Breast epithelium (tissue), 4 donors: ENCODE measurements around the gene ASB11. TPM values are rescaled to one million over a fixed set of nuclear protein-coding genes. Genes with fewer than 3 reads are reported as not detected.

Experiments used
- DNase-seq, 2 donors: peaks; one replicate each; pipeline ENCODE4 v3.0.0-alpha.2; 2019; ENCODE audit warnings: low spot score in 2 of 2
- H3K27ac ChIP-seq, 2 donors: fragments of 200-600 bp; sonication (generic) in 1 of 2; one replicate each; pipeline ENCODE4 v1.5.1; 2016 to 2019; ENCODE audit warnings: mild to moderate bottlenecking in 1 of 2
- H3K27me3 ChIP-seq, 2 donors: fragments of 200-600 bp; sonication (generic) in 1 of 2; one replicate each; pipeline versions ENCODE4 v1.5.1 to v1.6.0; 2017 to 2019; ENCODE audit warnings: control low read depth in 1 of 2, mild to moderate bottlenecking in 1 of 2
- H3K36me3 ChIP-seq: fragments of 200-600 bp; one replicate; pipeline ENCODE4 v1.5.1; 2019
- H3K4me1 ChIP-seq, 2 donors: fragments of 200-600 bp; sonication (generic); one replicate each; pipeline ENCODE4 v1.5.1; 2016 to 2019; ENCODE audit warnings: control low read depth in 1 of 2
- H3K4me3 ChIP-seq, 3 donors: fragments of 200-600 bp; sonication (generic); 1 replicate in 2 of 3; 2 replicates in 1 of 3; pipeline ENCODE4 v1.5.1; 2016 to 2019; ENCODE audit warnings: mild to moderate bottlenecking in 3 of 3, moderate library complexity in 2 of 3
- H3K9me3 ChIP-seq, 2 donors: fragments of 200-600 bp; sonication (generic) in 1 of 2; one replicate each; pipeline ENCODE4 v1.5.1; 2016 to 2019; ENCODE audit warnings: control low read depth in 1 of 2
- POLR2A ChIP-seq: fragments of 450-650 bp; IDR thresholded peaks from one replicate; pipeline ENCODE4 v1.6.1; 2016; ENCODE audit warnings: antibody characterized with exemption, mild to moderate bottlenecking, moderate library complexity
- POLR2AphosphoS5 ChIP-seq, 3 donors: sonication (generic); formaldehyde crosslinking; IDR thresholded peaks; one replicate each; pipeline ENCODE4 v1.6.1; 2017; ENCODE audit warnings: antibody characterized with exemption in 3 of 3
- intact Hi-C: fragments of 100-400 bp; cut with DNase I; formaldehyde crosslinking; loops from one replicate; pipeline ENCODE4 v1.15.1; 2023; ENCODE audit warnings: low total_unique reads
- total RNA-seq, 3 donors: library from RNA; depleted of rRNA; stranded (reverse); fragments of >200 nt; gene quantifications; one replicate each; pipeline ENCODE4 v1.1.0, GENCODE V29; 2016
- TF ChIP-seq, protein P1 (sequence below), 3 donors: fragments of 450-650 bp; IDR thresholded peaks; one replicate each; pipeline ENCODE4 v1.5.1; 2016 to 2017; ENCODE audit warnings: antibody characterized with exemption in 3 of 3, mild to moderate bottlenecking in 3 of 3, moderate library complexity in 3 of 3

ASB11 gene
- total RNA-seq, 3 donors from 2014 or later, result not detected

DNA sequence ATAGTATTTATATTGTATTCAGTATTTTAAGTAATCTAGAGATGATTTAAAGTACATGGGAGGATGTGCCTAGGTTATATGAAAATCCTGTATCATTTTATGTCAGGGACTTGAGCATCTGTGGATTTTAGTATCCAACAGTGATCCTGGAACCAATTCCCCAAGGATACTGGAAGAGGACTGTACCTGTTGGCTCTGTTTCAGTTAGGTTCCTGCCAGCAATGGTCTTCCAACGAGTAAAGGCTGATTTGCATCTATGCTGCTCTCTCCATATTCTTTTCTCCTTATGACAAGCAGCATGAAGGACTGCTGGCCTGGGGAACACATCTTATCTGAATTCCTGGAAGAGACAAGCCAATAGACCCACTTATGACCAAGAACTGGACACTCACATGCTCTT lies 80.4 kb downstream of the ASB11 start:
- Histone ChIP-seq H3K4me1 (no peaks in the 10 kb centered on the region), H3K27me3 (peaks cover 0 to 48% of the 10 kb centered on the region in 2 donors), H3K36me3 (no peaks in the 10 kb centered on the region), H3K27ac (no peak overlapping the region), H3K9me3 (no peaks in the 10 kb centered on the region), H3K4me3 (no peak overlapping the region)
- TF ChIP-seq POLR2A (no peak), POLR2AphosphoS5 (IDR thresholded peaks at IDR 0.05) (no peak)
- TF ChIP-seq, protein P1, sequence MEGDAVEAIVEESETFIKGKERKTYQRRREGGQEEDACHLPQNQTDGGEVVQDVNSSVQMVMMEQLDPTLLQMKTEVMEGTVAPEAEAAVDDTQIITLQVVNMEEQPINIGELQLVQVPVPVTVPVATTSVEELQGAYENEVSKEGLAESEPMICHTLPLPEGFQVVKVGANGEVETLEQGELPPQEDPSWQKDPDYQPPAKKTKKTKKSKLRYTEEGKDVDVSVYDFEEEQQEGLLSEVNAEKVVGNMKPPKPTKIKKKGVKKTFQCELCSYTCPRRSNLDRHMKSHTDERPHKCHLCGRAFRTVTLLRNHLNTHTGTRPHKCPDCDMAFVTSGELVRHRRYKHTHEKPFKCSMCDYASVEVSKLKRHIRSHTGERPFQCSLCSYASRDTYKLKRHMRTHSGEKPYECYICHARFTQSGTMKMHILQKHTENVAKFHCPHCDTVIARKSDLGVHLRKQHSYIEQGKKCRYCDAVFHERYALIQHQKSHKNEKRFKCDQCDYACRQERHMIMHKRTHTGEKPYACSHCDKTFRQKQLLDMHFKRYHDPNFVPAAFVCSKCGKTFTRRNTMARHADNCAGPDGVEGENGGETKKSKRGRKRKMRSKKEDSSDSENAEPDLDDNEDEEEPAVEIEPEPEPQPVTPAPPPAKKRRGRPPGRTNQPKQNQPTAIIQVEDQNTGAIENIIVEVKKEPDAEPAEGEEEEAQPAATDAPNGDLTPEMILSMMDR (IDR thresholded peaks at IDR 0.05), result no peak
- intact Hi-C loops, result no loop called here
- DNase-seq, result no peak

DNA sequence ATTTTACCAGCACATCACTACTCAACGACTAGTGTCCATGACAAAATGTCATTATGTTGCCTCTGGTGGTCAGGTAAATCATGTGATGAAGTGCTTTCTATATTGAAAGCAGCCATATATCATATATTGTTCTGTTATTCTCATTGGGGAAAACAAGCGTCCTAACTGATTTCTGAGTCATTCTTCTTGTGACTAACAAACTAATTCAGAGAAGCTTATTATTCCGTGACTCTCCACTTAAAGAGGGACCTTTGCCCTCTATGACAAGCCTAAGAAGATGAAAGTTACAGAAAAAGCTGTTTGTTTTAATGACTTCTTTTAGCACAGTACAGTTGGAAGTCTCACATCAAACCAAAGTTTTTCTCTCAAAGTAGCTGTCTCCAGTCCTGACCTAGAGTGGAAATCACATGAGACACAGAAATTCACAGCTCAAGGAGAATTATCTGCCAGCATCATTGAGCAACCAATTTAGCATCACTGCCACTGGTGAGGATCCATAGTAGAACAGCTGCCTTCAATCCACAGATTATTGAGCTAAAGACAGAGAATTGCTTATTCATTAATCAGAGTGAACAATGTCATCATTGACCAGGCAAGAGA lies 81.9 kb downstream of the ASB11 start:
- no peak overlapping the region for H3K27ac ChIP-seq
- no peak overlapping the region for H3K4me3 ChIP-seq
- no peak for DNase-seq
- TF ChIP-seq, protein P1 (IDR thresholded peaks at IDR 0.05), result no peak
- TF ChIP-seq POLR2AphosphoS5 (IDR thresholded peaks at IDR 0.05), result no peak
- no peak for TF ChIP-seq POLR2A
- no peaks in the 10 kb centered on the region for H3K4me1 ChIP-seq
- peaks cover 0 to 61% of the 10 kb centered on the region in 2 donors for H3K27me3 ChIP-seq
- H3K9me3 ChIP-seq, result no peaks in the 10 kb centered on the region
- intact Hi-C loops, result no loop called here
- no peaks in the 10 kb centered on the region for H3K36me3 ChIP-seq

Other genes with a start within 250 kb of the ASB11 start
- gene ASB9, start 45.6 kb downstream of the ASB11 start, total RNA-seq, result 1 to 10 TPM in 2 of 3 donors, under 1 TPM in 1; 0.98 to 2.2 (median 1.0) TPM
- 10 to 100 TPM in 2 of 3 donors, 1 to 10 TPM in 1; 9.8 to 19.2 (median 14.4) TPM for gene PIGA, start 19.9 kb upstream of the ASB11 start, total RNA-seq
- 10 to 100 TPM in 1 of 3 donors, 1 to 10 TPM in 2; 6.0 to 10.2 (median 7.0) TPM for gene VEGFD, start 68.8 kb upstream of the ASB11 start, total RNA-seq
- gene PIR, start 177.7 kb upstream of the ASB11 start, total RNA-seq, result 10 to 100 TPM; 11.6 to 20.6 (median 14.4) TPM
- 1 to 10 TPM; 2.3 to 4.2 (median 3.9) TPM for gene BMX, start 185.2 kb upstream of the ASB11 start, total RNA-seq